Colonic mucosa (tissue), 4 donors: ENCODE results near the gene SHROOM1. TPM values are rescaled to one million over a fixed set of nuclear protein-coding genes. Genes with fewer than 3 reads are reported as not detected.

Experiments used
- DNase-seq: peaks from one replicate; pipeline ENCODE4 v3.0.0-alpha.2; 2020
- H3K27ac ChIP-seq: fragments of 200-600 bp; one replicate; pipeline ENCODE4 v1.8.0; 2021
- H3K27me3 ChIP-seq: fragments of 200-600 bp; one replicate; pipeline ENCODE4 v1.8.0; 2021
- H3K36me3 ChIP-seq: fragments of 200-600 bp; one replicate; pipeline ENCODE4 v1.8.0; 2021
- H3K4me1 ChIP-seq: fragments of 200-600 bp; one replicate; pipeline ENCODE4 v1.8.0; 2021; ENCODE audit warnings: mild to moderate bottlenecking
- H3K4me3 ChIP-seq: fragments of 200-600 bp; one replicate; pipeline ENCODE4 v1.8.0; 2021
- H3K9ac ChIP-seq, 2 donors: one replicate each; pipeline ENCODE4 v1.7.0; 2013; ENCODE audit warnings: control low read depth in 2 of 2, low read depth in 2 of 2, low read length in 2 of 2
- H3K9me3 ChIP-seq: fragments of 200-600 bp; one replicate; pipeline ENCODE4 v1.8.0; 2021
- CTCF ChIP-seq: fragments of 200-600 bp; IDR thresholded peaks from one replicate; pipeline ENCODE4 v1.8.0; 2022; ENCODE audit warnings: antibody characterized with exemption, mild to moderate bottlenecking
- intact Hi-C: fragments of 100-400 bp; cut with DNase I; formaldehyde crosslinking; loops from one replicate; pipeline ENCODE4 v1.14.1; 2022
- total RNA-seq, 2 donors: library from RNA; stranded (reverse); fragmentation: NEBNext Ultra II Directional in 1 of 2; extraction: Animal tissue kit (Norgen Biotek cat#: 25700) in 1 of 2; gene quantifications; one replicate each; pipeline ENCODE4 v1.2.1, GENCODE V29; 2021
- donor health status: healthy.
- donor health status: DM: no; HTN: no; CAD: no.
- donor health status: DM: no; HTN: no; CAD: no.

The SHROOM1 gene
- total RNA-seq, 2 donors from 2014 or later, result 36.9 to 64.1 TPM

GRCh38 chr5:132839426-132840301 is 9.2 kb upstream of the SHROOM1 start:
- peaks cover 22% of the 10 kb centered on the region for H3K4me1 ChIP-seq
- no peaks in the 10 kb centered on the region for H3K36me3 ChIP-seq
- peak; percentile 63 for DNase-seq
- intact Hi-C loops, result no loop called here
- H3K9ac ChIP-seq, result peak overlapping the region in 1 of 2 donors; percentile 48
- no peaks in the 10 kb centered on the region for H3K27me3 ChIP-seq
- no peaks in the 10 kb centered on the region for H3K9me3 ChIP-seq
- H3K27ac ChIP-seq, result peak overlapping the region; percentile 88
- TF ChIP-seq CTCF, result no peak
- no peak overlapping the region for H3K4me3 ChIP-seq

- Histone ChIP-seq H3K9ac (peak overlapping the region in 1 of 2 donors; percentile 48), H3K27me3 (no peaks in the 10 kb centered on the region), H3K4me3 (no peak overlapping the region), H3K36me3 (no peaks in the 10 kb centered on the region), H3K27ac (peak overlapping the region; percentile 88), H3K4me1 (peaks cover 22% of the 10 kb centered on the region), H3K9me3 (no peaks in the 10 kb centered on the region)
- TF ChIP-seq CTCF, result no peak
- peak; percentile 55 for DNase-seq
- intact Hi-C loops, result no loop called here
Observed at GRCh38 chr5:132838516-132839282, 8.3 kb upstream of the SHROOM1 start.

GRCh38 chr5:132837868-132838267 is 7.4 kb upstream of the SHROOM1 start:
- Histone ChIP-seq H3K9ac (peak overlapping the region in 1 of 2 donors; percentile 48), H3K4me1 (peaks cover 22% of the 10 kb centered on the region), H3K27me3 (no peaks in the 10 kb centered on the region), H3K4me3 (no peak overlapping the region), H3K9me3 (no peaks in the 10 kb centered on the region), H3K27ac (peak overlapping the region; percentile 88), H3K36me3 (no peaks in the 10 kb centered on the region)
- intact Hi-C loops, result no loop called here
- no peak for TF ChIP-seq CTCF
- DNase-seq, result peak; percentile 86

GRCh38 chr5:132836852-132837251 is 6.4 kb upstream of the SHROOM1 start:
- no peak for TF ChIP-seq CTCF
- peaks cover 22% of the 10 kb centered on the region for H3K4me1 ChIP-seq
- intact Hi-C loops, result no loop called here

GRCh38 chr5:132834057-132834456 is 3.6 kb upstream of the SHROOM1 start:
- DNase-seq, result no peak
- H3K4me1 ChIP-seq, result peaks cover 17% of the 10 kb centered on the region
- H3K36me3 ChIP-seq, result no peaks in the 10 kb centered on the region
- no peaks in the 10 kb centered on the region for H3K27me3 ChIP-seq
- intact Hi-C loops, result loop anchor here (5.0 kb wide), 2 partner anchors 33 to 48 kb away; partner anchors contain the start of genes GDF9 and UQCRQ
- no peaks in the 10 kb centered on the region for H3K9me3 ChIP-seq
- TF ChIP-seq CTCF, result no peak
- H3K9ac ChIP-seq, result no peak overlapping the region
- no peak overlapping the region for H3K27ac ChIP-seq
- no peak overlapping the region for H3K4me3 ChIP-seq

More at GRCh38 chr5:132836852-132837251, 6.4 kb upstream of the SHROOM1 start:
- Histone ChIP-seq H3K36me3 (no peaks in the 10 kb centered on the region), H3K9ac (peak overlapping the region in 1 of 2 donors; percentile 29), H3K9me3 (no peaks in the 10 kb centered on the region), H3K4me3 (no peak overlapping the region), H3K27me3 (no peaks in the 10 kb centered on the region), H3K27ac (peak overlapping the region; percentile 88)
- no peak for DNase-seq
